ENCODE results near the gene FRAS1. TPM values are rescaled to one million over a fixed set of nuclear protein-coding genes. Genes with fewer than 3 reads are reported as not detected.

The FRAS1 gene
- polyA plus RNA-seq, 2 of the 4 experiments (the other 2 are of a cell fraction): 2.3 to 5.8 TPM

DNA sequence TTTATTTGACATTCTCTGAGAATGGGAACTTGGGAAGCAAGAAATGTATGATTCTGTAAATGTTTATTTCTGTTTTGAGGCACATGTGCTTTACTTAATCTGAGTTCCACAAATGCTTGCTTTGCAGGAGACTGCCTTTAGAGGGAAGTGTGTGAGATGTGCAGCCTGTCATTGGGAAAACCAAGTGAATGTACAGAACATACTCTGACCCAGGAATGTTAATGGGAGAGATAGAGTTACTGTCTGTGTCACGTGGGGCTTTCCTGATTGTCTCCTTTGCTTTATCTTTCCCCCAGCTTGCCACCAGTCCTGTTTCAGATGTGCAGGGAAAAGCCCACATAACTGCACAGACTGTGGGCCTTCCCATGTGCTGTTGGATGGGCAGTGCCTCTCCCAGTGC is 275.9 kb downstream of the FRAS1 start (continued):
- TF ChIP-seq, protein P1, sequence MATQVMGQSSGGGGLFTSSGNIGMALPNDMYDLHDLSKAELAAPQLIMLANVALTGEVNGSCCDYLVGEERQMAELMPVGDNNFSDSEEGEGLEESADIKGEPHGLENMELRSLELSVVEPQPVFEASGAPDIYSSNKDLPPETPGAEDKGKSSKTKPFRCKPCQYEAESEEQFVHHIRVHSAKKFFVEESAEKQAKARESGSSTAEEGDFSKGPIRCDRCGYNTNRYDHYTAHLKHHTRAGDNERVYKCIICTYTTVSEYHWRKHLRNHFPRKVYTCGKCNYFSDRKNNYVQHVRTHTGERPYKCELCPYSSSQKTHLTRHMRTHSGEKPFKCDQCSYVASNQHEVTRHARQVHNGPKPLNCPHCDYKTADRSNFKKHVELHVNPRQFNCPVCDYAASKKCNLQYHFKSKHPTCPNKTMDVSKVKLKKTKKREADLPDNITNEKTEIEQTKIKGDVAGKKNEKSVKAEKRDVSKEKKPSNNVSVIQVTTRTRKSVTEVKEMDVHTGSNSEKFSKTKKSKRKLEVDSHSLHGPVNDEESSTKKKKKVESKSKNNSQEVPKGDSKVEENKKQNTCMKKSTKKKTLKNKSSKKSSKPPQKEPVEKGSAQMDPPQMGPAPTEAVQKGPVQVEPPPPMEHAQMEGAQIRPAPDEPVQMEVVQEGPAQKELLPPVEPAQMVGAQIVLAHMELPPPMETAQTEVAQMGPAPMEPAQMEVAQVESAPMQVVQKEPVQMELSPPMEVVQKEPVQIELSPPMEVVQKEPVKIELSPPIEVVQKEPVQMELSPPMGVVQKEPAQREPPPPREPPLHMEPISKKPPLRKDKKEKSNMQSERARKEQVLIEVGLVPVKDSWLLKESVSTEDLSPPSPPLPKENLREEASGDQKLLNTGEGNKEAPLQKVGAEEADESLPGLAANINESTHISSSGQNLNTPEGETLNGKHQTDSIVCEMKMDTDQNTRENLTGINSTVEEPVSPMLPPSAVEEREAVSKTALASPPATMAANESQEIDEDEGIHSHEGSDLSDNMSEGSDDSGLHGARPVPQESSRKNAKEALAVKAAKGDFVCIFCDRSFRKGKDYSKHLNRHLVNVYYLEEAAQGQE (IDR thresholded peaks at IDR 0.05): no peak
- no peak for TF ChIP-seq JUNB (IDR thresholded peaks at IDR 0.05)
- TF ChIP-seq, protein P2, sequence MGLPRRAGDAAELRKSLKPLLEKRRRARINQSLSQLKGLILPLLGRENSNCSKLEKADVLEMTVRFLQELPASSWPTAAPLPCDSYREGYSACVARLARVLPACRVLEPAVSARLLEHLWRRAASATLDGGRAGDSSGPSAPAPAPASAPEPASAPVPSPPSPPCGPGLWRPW (IDR thresholded peaks at IDR 0.05): no peak

DNA sequence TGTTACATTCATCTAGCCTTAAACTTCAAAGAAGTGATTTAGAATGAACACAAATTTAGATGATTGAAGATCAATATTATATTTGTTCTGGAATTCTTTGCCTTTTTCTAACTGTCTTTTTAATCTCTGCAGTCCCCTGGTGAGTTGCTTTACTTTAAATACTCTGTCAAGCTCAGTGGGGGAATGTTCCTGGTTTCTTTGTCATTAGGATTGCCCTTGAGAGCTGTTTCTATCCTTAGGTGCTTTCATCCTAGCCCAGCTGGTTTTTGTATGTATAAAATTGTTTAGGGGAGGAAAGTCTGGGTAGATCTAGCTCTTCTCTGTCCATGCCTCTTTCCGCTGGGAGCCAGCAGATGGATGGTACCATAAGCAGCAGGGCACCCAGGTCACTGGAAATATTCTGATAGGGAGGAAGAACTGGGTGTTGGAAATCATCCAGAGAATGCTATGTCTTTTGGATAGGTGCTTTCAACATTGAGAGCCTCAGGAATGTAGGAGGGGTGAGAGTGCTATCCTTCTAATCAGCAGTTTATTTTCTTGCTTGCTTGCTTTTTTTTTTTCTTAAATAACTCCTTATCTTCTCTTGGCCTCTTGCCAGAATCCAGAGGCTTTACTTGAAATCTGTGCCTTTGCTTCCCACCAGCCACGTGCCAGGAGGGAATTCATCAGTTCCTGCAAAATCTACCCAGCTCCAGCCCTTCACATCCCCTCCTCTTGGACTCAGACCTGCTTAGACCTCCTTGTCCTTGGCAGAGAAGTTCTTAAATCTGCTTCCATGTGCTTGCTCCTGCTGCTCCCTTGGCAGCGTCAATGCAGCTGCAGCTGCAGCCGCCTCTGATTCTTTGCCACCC is 279.2 kb downstream of the FRAS1 start:
- TF ChIP-seq HOXB5 (CRISPR knock-in tag; IDR thresholded peaks at IDR 0.05) (no peak), SREBF2 (IDR thresholded peaks at IDR 0.05) (no peak), HOXA7 (CRISPR knock-in tag; IDR thresholded peaks at IDR 0.05) (no peak), EP300 (IDR thresholded peaks at IDR 0.05) (no peak), TP53 (CRISPR knock-in tag; IDR thresholded peaks at IDR 0.05) (no peak), HOXB13 (CRISPR knock-in tag; IDR thresholded peaks at IDR 0.05; ENCODE audit: low read depth) (no peak), GATA3 (IDR thresholded peaks at IDR 0.05; ENCODE audit: borderline replicate concordance) (no peak), FOSL2 (IDR thresholded peaks at IDR 0.05) (no peak), FOSL2 (CRISPR knock-in tag; IDR thresholded peaks at IDR 0.05) (no peak), CHD2 (IDR thresholded peaks at IDR 0.05; ENCODE audit: low read length, partially characterized antibody) (no peak), HDAC2 (IDR thresholded peaks at IDR 0.05) (no peak), NFE2L2 (conservative IDR thresholded peaks at IDR 0.05; ENCODE audit: low read length) (no peak), NR3C1 (IDR thresholded peaks at IDR 0.05) (no peak), ESRRA (IDR thresholded peaks at IDR 0.05; ENCODE audit: borderline replicate concordance, low read length) (no peak), ZNF302 (CRISPR knock-in tag; IDR thresholded peaks at IDR 0.05) (no peak), CEBPB (IDR thresholded peaks at IDR 0.05) (no peak), FOSB (CRISPR knock-in tag; IDR thresholded peaks at IDR 0.05) (no peak), JUN (IDR thresholded peaks at IDR 0.05) (no peak)
- TF ChIP-seq, protein P2 (IDR thresholded peaks at IDR 0.05): no peak
- TF ChIP-seq, protein P3, sequence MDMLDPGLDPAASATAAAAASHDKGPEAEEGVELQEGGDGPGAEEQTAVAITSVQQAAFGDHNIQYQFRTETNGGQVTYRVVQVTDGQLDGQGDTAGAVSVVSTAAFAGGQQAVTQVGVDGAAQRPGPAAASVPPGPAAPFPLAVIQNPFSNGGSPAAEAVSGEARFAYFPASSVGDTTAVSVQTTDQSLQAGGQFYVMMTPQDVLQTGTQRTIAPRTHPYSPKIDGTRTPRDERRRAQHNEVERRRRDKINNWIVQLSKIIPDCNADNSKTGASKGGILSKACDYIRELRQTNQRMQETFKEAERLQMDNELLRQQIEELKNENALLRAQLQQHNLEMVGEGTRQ (IDR thresholded peaks at IDR 0.05): no peak
- TF ChIP-seq, protein P1 (IDR thresholded peaks at IDR 0.05): no peak
- WGBS (ENCODE audit: missing lambda C conversion rate): 77% methylated on average over 4 of the region's 4 CpGs
- POLR2A ChIA-PET: no interaction called here
- Histone ChIP-seq H3K27ac (no peak overlapping the region), H3K4me3 (no peak overlapping the region), H3K4me1 (no peaks in the 10 kb centered on the region), H3K9me3 (no peaks in the 10 kb centered on the region), H3K4me2 (no peak overlapping the region)
- CTCF ChIA-PET: interaction anchor here (0.6 kb wide), 1 partner anchor 191 kb away, joined by 3 read pairs; no protein-coding TSS in a partner anchor
- no peak for ATAC-seq
- FAIRE-seq: no peak
- DNase-seq (ENCODE audit: low read depth in 1 of 2, low spot score in 1 of 2): no peak
